PFSK-1 (cell line): ENCODE results near the gene ZNF394.

Source experiments
- FOXP2 ChIP-seq: optimal IDR thresholded peaks from 2 replicates; pipeline ENCODE3; 2011; ENCODE audit warnings: borderline replicate concordance, control low read depth, inconsistent platforms; ENCODE audit not compliant: insufficient read depth; ENCODE audit errors: extremely low read length, extremely low read depth
- POLR2AphosphoS5 ChIP-seq: IDR thresholded peaks from 2 replicates; pipeline ENCODE4 v1.6.1; 2012; ENCODE audit warnings: low read depth, mild to moderate bottlenecking, control low read depth, low read length, moderate library complexity
- REST ChIP-seq, 2 experiments: IDR thresholded peaks; 2 replicates each; pipeline versions ENCODE4 v1.6.1 to v1.8.0; 2011 to 2012; ENCODE audit warnings: low read depth in 2 of 2, low read length in 2 of 2, control low read depth in 1 of 2, inconsistent platforms in 1 of 2, mild to moderate bottlenecking in 1 of 2, moderate library complexity in 1 of 2; ENCODE audit not compliant: insufficient read depth in 1 of 2
- SIN3A ChIP-seq: IDR thresholded peaks from 2 replicates; pipeline ENCODE4 v1.6.1; 2012; ENCODE audit warnings: mild to moderate bottlenecking, low read length, moderate library complexity, borderline replicate concordance; ENCODE audit not compliant: insufficient read depth
- TAF1 ChIP-seq: IDR thresholded peaks from 2 replicates; pipeline ENCODE4 v1.6.1; 2012; ENCODE audit warnings: low read length, control low read depth, borderline replicate concordance; ENCODE audit not compliant: insufficient read depth

- TF ChIP-seq POLR2AphosphoS5 (no peak), TAF1 (no peak), REST (IDR thresholded peaks at IDR 0.05; ENCODE audit: insufficient read depth in 1 of 2, low read depth in 2 of 2, low read length in 2 of 2) (no peak), SIN3A (no peak), FOXP2 (no peak)
Measured at GRCh38 chr7:99543081-99543671, 43.1 kb upstream of the ZNF394 start.
